Keratinocyte (primary cell): ENCODE results near the gene PAPPA2.

Source experiments
- EZH2 ChIP-seq: IDR thresholded peaks from one replicate; pipeline ENCODE4 v1.6.1; 2012; ENCODE audit warnings: inconsistent platforms, mild to moderate bottlenecking, low read length, moderate library complexity
- TF ChIP-seq, protein P1 (sequence below), 3 experiments: IDR thresholded peaks in 1 of 3; conservative IDR thresholded peaks in 1 of 3; optimal IDR thresholded peaks in 1 of 3; 2 replicates in 2 of 3; 3 replicates in 1 of 3; pipeline versions ENCODE3 to v1.5.1; 2011; ENCODE audit warnings: low read length in 3 of 3, mild to moderate bottlenecking in 3 of 3, moderate library complexity in 2 of 3, control low read depth in 1 of 3, inconsistent platforms in 1 of 3; ENCODE audit not compliant: insufficient read depth in 2 of 3; ENCODE audit errors: extremely low read depth in 1 of 3

- TF ChIP-seq EZH2: no peak
- TF ChIP-seq, protein P1, sequence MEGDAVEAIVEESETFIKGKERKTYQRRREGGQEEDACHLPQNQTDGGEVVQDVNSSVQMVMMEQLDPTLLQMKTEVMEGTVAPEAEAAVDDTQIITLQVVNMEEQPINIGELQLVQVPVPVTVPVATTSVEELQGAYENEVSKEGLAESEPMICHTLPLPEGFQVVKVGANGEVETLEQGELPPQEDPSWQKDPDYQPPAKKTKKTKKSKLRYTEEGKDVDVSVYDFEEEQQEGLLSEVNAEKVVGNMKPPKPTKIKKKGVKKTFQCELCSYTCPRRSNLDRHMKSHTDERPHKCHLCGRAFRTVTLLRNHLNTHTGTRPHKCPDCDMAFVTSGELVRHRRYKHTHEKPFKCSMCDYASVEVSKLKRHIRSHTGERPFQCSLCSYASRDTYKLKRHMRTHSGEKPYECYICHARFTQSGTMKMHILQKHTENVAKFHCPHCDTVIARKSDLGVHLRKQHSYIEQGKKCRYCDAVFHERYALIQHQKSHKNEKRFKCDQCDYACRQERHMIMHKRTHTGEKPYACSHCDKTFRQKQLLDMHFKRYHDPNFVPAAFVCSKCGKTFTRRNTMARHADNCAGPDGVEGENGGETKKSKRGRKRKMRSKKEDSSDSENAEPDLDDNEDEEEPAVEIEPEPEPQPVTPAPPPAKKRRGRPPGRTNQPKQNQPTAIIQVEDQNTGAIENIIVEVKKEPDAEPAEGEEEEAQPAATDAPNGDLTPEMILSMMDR (optimal IDR thresholded peaks at IDR 0.05 in 1 of 3, IDR thresholded peaks at IDR 0.05 in 1 of 3, conservative IDR thresholded peaks at IDR 0.05 in 1 of 3; ENCODE audit: extremely low read depth in 1 of 3, insufficient read depth in 2 of 3, low read length in 3 of 3): no peak
These were observed 36.7 kb downstream of the PAPPA2 start for GRCh38 chr1:176499671-176500070.
